IMR-90 (cell line): ENCODE measurements around the gene PAWR.

Experiments used
- CEBPB ChIP-seq: IDR thresholded peaks from 2 replicates; pipeline ENCODE4 v1.6.1; 2012; ENCODE audit warnings: low read depth, low read length, improper control_type of control experiment
- CTCF ChIP-seq: conservative IDR thresholded peaks from 2 replicates; pipeline ENCODE4 v1.5.1; 2012; ENCODE audit warnings: mild to moderate bottlenecking, low read depth, low read length, improper control_type of control experiment
- FOS ChIP-seq: fragments of 150-350 bp; IDR thresholded peaks from 2 replicates; pipeline ENCODE4 v1.6.1; 2016; ENCODE audit warnings: low read depth, low read length
- MAFK ChIP-seq: IDR thresholded peaks from 2 replicates; pipeline ENCODE4 v1.6.1; 2012; ENCODE audit warnings: low read depth, low read length, improper control_type of control experiment
- MXI1 ChIP-seq: IDR thresholded peaks from 2 replicates; pipeline ENCODE4 v1.6.1; 2012; ENCODE audit warnings: low read depth, mild to moderate bottlenecking, low read length, moderate library complexity, borderline replicate concordance
- POLR2A ChIP-seq: IDR thresholded peaks from 2 replicates; pipeline ENCODE4 v1.6.1; 2012; ENCODE audit warnings: mild to moderate bottlenecking, low read depth, low read length
- RAD21 ChIP-seq: IDR thresholded peaks from 2 replicates; pipeline ENCODE4 v1.6.1; 2012; ENCODE audit warnings: low read length, improper control_type of control experiment
- RFX5 ChIP-seq: IDR thresholded peaks from 2 replicates; pipeline ENCODE4 v1.8.0; 2012; ENCODE audit warnings: low read depth, mild to moderate bottlenecking, low read length, moderate library complexity
- USF2 ChIP-seq: fragments of 150-350 bp; IDR thresholded peaks from 2 replicates; pipeline ENCODE4 v1.6.1; 2017; ENCODE audit warnings: mild to moderate bottlenecking, antibody characterized with exemption, low read length, low read depth

- TF ChIP-seq RAD21 (peak; percentile 62), CTCF (peak; percentile 68), POLR2A (no peak), CEBPB (0 out of 2 replicates have a peak, but pooled peaks have one; percentile 33), USF2 (no peak), MAFK (no peak), RFX5 (no peak), FOS (no peak), MXI1 (no peak)
Measured at GRCh38 chr12:79547735-79548609, 142.8 kb downstream of the PAWR start.
